Measurements from ENCODE around the gene RCOR1. TPM values are rescaled to one million over a fixed set of nuclear protein-coding genes. Genes with fewer than 3 reads are reported as not detected.
A peak's percentile ranks its signal among the peaks of the same experiment; 100 is the strongest.

RCOR1 gene
- total RNA-seq, 1 experiment from 2014 or later, result 34.1 TPM

- Mint-ChIP-seq H3K9me3 (no peaks in the 10 kb centered on the region), H3K36me3 (ENCODE audit: insufficient read depth in 1 of 3, low read depth in 3 of 3) (peaks cover 12 to 15% (median 12%) of the 10 kb centered on the region in 3 experiments; a peak in 6 of 7 replicates), H3K4me3 (peak overlapping the region; percentile 79 to 91), H3K4me1 (peaks cover 38 to 44% of the 10 kb centered on the region in 2 experiments), H3K27me3 (ENCODE audit: low read depth) (no peaks in the 10 kb centered on the region), H3K27ac (peak overlapping the region in 1 of 3 experiments; percentile 72; a peak in 3 of 7 replicates)
- no peak for DNase-seq
- H3K18ac ChIP-seq (ENCODE audit: insufficient read length, low read depth, low read length), result peak overlapping the region; percentile 91
- H3K79me2 ChIP-seq (ENCODE audit: insufficient read depth, low read length), result peaks cover 5% of the 10 kb centered on the region; the same call in 1 of the 2 replicates
- peak overlapping the region; percentile 67 for H2BK12ac ChIP-seq (ENCODE audit: insufficient read length, low read depth, low read length)
- no peak overlapping the region for H2BK20ac ChIP-seq (ENCODE audit: low read depth, low read length, poor library complexity, severe bottlenecking)
- H3K27me3 ChIP-seq (ENCODE audit: insufficient read depth, low read length), result no peaks in the 10 kb centered on the region
- no peak overlapping the region for H3K4ac ChIP-seq (ENCODE audit: low read depth, low read length)
- no peak overlapping the region for H3K23ac ChIP-seq (ENCODE audit: insufficient read length, low read depth, low read length)
- H3K4me1 ChIP-seq (ENCODE audit: insufficient read depth, low read length), result peaks cover 5% of the 10 kb centered on the region
- peaks cover 1% of the 10 kb centered on the region for H3K79me1 ChIP-seq (ENCODE audit: insufficient read depth, low read depth, low read length, poor library complexity, severe bottlenecking)
- H2AK5ac ChIP-seq (ENCODE audit: insufficient read length, low read length), result no peak overlapping the region
- H2AFZ ChIP-seq (ENCODE audit: low read length), result no peak overlapping the region
- H4K8ac ChIP-seq (replicated peaks; ENCODE audit: insufficient read length, low read depth, low read length), result no peak overlapping the region
- peak overlapping the region; percentile 35 for H3K27ac ChIP-seq (ENCODE audit: insufficient read length, low read depth, low read length)
- no peak overlapping the region for H4K5ac ChIP-seq (ENCODE audit: insufficient read length, low read depth, low read length)
- H4K91ac ChIP-seq (ENCODE audit: insufficient read length, low read depth, low read length), result no peak overlapping the region
- WGBS (ENCODE audit: extremely low coverage, insufficient read length, low lambda C conversion rate), result no CpG with 5 or more reads among the region's 37 CpGs
- no peaks in the 10 kb centered on the region for H3K23me2 ChIP-seq (ENCODE audit: insufficient read length, low read depth, low read length, poor library complexity, severe bottlenecking)
- H3K9me3 ChIP-seq (ENCODE audit: control insufficient read depth, low read depth, low read length), result no peaks in the 10 kb centered on the region
- no peak overlapping the region for H2BK5ac ChIP-seq (ENCODE audit: insufficient read length, low read length)
- H3K56ac ChIP-seq (ENCODE audit: insufficient read length, low read depth, low read length), result no peak overlapping the region
- no peak overlapping the region for H2BK15ac ChIP-seq (ENCODE audit: low read depth, low read length)
- no peak overlapping the region for H2BK120ac ChIP-seq (ENCODE audit: low read depth, low read length, poor library complexity, severe bottlenecking)
- peak overlapping the region; percentile 66 for H3K9ac ChIP-seq (ENCODE audit: extremely low read depth, insufficient read length, low read length)
- H4K20me1 ChIP-seq (ENCODE audit: control insufficient read depth, insufficient read depth, insufficient read length), result no peaks in the 10 kb centered on the region
- no peak overlapping the region for H3T11ph ChIP-seq (ENCODE audit: low read length)
- H3K14ac ChIP-seq (ENCODE audit: insufficient read depth, low read length), result peak overlapping the region; percentile 80; the same call in 1 of the 2 replicates
- TF ChIP-seq, protein P1, sequence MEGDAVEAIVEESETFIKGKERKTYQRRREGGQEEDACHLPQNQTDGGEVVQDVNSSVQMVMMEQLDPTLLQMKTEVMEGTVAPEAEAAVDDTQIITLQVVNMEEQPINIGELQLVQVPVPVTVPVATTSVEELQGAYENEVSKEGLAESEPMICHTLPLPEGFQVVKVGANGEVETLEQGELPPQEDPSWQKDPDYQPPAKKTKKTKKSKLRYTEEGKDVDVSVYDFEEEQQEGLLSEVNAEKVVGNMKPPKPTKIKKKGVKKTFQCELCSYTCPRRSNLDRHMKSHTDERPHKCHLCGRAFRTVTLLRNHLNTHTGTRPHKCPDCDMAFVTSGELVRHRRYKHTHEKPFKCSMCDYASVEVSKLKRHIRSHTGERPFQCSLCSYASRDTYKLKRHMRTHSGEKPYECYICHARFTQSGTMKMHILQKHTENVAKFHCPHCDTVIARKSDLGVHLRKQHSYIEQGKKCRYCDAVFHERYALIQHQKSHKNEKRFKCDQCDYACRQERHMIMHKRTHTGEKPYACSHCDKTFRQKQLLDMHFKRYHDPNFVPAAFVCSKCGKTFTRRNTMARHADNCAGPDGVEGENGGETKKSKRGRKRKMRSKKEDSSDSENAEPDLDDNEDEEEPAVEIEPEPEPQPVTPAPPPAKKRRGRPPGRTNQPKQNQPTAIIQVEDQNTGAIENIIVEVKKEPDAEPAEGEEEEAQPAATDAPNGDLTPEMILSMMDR (conservative IDR thresholded peaks at IDR 0.05), result no peak
- H3K4me2 ChIP-seq (ENCODE audit: insufficient read depth, insufficient read length, low read length), result peak overlapping the region; percentile 34
Measured at GRCh38 chr14:102591372-102591943, 991 bp upstream of the RCOR1 start.
